Measurements from ENCODE around the gene ZNF573.

DNA sequence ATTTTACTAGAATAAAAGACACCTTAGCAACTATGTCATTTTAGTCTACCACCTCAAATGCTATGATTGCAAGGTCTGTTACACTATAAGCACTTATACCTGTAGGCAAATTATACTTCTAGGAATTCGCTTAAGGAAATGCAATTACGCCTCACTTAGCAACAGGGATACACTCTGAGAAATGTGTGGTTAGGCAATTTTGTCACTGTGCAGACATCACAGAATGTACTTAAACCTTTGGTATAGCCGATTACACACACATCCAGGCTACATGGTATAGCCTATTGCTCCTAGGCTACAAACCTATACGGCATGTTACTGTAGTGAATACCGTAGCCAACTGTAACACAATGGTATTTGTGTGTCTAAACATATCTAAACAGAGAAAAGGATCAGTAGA, 30.0 kb upstream of the ZNF573 start:
- TF ChIP-seq POLR2A (IDR thresholded peaks at IDR 0.05; ENCODE audit: extremely low read depth, insufficient read length) = no peak
- no peak for TF ChIP-seq CTCF (IDR thresholded peaks at IDR 0.05; ENCODE audit: low read depth, low read length)
- TF ChIP-seq, protein P1, sequence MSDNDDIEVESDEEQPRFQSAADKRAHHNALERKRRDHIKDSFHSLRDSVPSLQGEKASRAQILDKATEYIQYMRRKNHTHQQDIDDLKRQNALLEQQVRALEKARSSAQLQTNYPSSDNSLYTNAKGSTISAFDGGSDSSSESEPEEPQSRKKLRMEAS (IDR thresholded peaks at IDR 0.05; ENCODE audit: low read depth, low read length) = no peak

Measured in NB4 (cell line).